ENCODE measurements around the gene KCNQ1. TPM values are rescaled to one million over a fixed set of nuclear protein-coding genes. Genes with fewer than 3 reads are reported as not detected.

KCNQ1 gene
- total RNA-seq, 3 donors from 2014 or later = 15.5 to 44.7 (median 37.4) TPM

DNA sequence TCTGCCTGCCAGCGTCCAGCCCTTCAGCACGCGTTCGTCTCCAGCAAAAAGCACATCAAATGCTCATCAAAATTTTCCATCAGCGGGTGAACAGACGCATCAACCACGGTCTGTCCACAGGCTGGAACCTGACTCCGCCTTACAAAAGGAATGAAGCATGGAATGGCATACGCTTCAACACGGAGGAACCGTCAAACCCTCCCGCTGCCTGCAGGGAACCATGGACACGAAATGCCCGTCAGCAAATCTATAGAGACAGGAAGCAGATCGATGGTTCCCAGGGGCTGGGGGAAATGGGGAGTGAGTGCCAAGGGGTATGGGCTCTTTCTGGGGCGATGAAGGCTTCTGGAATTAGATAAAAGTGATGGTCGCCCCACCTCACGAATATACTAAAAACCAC, 28.0 kb upstream of the KCNQ1 start:
- Histone ChIP-seq H3K4me1 (ENCODE audit: low read depth) (peaks cover 10% of the 10 kb centered on the region), H3K36me3 (ENCODE audit: low read depth) (no peaks in the 10 kb centered on the region), H3K9me3 (no peaks in the 10 kb centered on the region), H3K4me3 (no peak overlapping the region)
- no peak for ATAC-seq
- TF ChIP-seq CTCF (IDR thresholded peaks at IDR 0.05) = no peak
- DNase-seq = no peak
- intact Hi-C loops (cut with DNase I, micrococcal nuclease) = no loop called here

- Histone ChIP-seq H3K4me3 (no peak overlapping the region), H3K36me3 (ENCODE audit: low read depth) (no peaks in the 10 kb centered on the region), H3K4me1 (ENCODE audit: low read depth) (peaks cover 10% of the 10 kb centered on the region), H3K9me3 (no peaks in the 10 kb centered on the region)
- DNase-seq (peak in 1 of 3 donors; percentile 49), ATAC-seq (no peak)
- intact Hi-C loops (cut with DNase I, micrococcal nuclease) = no loop called here
- no peak for TF ChIP-seq CTCF (IDR thresholded peaks at IDR 0.05)
Measured at GRCh38 chr11:2417856-2418692, 26.7 kb upstream of the KCNQ1 start.

GRCh38 chr11:2418693-2419360, 26.0 kb upstream of the KCNQ1 start:
- Histone ChIP-seq H3K4me3 (no peak overlapping the region), H3K9me3 (no peaks in the 10 kb centered on the region), H3K36me3 (ENCODE audit: low read depth) (no peaks in the 10 kb centered on the region), H3K4me1 (ENCODE audit: low read depth) (peaks cover 10% of the 10 kb centered on the region)
- DNase-seq (peak in 1 of 3 donors; percentile 17), ATAC-seq (no peak)
- intact Hi-C loops (cut with DNase I, micrococcal nuclease) = no loop called here
- no peak for TF ChIP-seq CTCF (IDR thresholded peaks at IDR 0.05)

DNA sequence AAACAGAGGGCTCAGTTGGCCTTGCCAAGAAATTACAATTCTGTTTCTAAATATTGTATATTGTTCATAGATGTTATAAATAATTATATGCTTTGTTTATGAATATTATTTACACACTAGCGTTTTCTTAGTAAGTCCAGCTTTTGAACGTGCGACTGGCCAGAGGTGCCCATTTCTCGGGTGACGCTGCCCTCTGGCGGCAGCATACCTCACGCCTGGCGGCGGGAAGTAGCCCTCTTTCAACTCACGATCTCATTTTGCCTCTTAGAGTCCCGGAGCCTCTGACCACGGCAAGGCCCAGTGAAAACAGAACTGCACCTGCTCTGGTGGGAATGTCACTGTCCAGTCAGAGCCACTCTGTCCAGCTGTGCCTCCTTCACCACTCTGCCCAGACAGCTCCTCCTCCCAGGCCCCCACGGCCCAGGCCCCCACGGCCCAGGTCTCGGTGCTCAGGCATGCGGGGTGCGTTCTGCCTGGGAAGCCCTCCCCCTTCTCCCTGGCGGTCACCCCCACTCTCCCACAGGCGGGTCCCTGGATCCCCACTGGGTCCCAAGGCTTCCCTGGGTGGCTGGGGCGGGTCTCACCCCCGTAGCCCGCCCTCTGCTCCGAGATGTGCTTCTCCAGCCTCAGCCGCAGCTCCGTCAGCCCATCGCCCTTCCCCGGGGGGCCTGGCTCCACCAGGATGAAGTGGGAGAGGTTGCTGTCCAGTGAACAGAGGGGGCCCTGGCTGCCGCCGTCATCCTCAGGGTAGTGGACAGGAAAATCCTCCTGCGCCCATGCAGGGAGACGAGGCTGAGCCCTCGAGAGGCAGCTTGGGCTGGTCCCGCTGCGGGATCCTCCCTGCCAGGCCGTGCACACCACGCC, 24.9 kb upstream of the KCNQ1 start:
- Histone ChIP-seq H3K4me3 (no peak overlapping the region), H3K9me3 (no peaks in the 10 kb centered on the region), H3K36me3 (ENCODE audit: low read depth) (no peaks in the 10 kb centered on the region), H3K4me1 (ENCODE audit: low read depth) (peaks cover 10% of the 10 kb centered on the region)
- peak; percentile 74 for TF ChIP-seq CTCF (IDR thresholded peaks at IDR 0.05)
- intact Hi-C loops (cut with DNase I, micrococcal nuclease) = loop anchor here (2.0 to 10.0 kb wide), 5 partner anchors 115 to 475 kb away; partner anchors contain the start of genes C11orf21 (in 1 of the 2) and TSPAN32 (in 1 of the 2)
- peak; percentile 77 to 88 (median 87) for DNase-seq
- peak; percentile 78 for ATAC-seq

GRCh38 chr11:2420502-2421225, 24.1 kb upstream of the KCNQ1 start:
- peaks cover 10% of the 10 kb centered on the region for H3K4me1 ChIP-seq (ENCODE audit: low read depth)
- DNase-seq = peak; percentile 75 to 84 (median 79)
- H3K4me3 ChIP-seq = no peak overlapping the region
- intact Hi-C loops (cut with DNase I, micrococcal nuclease) = loop anchor here (2.0 to 10.0 kb wide), 5 partner anchors 116 to 474 kb away; partner anchors contain the start of genes C11orf21 (in 1 of the 2) and TSPAN32 (in 1 of the 2)
- no peaks in the 10 kb centered on the region for H3K9me3 ChIP-seq
- TF ChIP-seq CTCF (IDR thresholded peaks at IDR 0.05) = peak; percentile 87
- peak; percentile 91 for ATAC-seq
- no peaks in the 10 kb centered on the region for H3K36me3 ChIP-seq (ENCODE audit: low read depth)
